Smooth muscle cell of bladder (primary cell): Measurements from ENCODE around the gene YRDC. TPM values are rescaled to one million over a fixed set of nuclear protein-coding genes. Genes with fewer than 3 reads are reported as not detected.

ENCODE experiments used
- total RNA-seq: library from RNA; depleted of rRNA; stranded (reverse); fragments of >200 nt; gene quantifications from 2 replicates; pipeline ENCODE4 v1.2.3, GENCODE V29; 2014

The YRDC gene
- 11.2 and 12.9 TPM in 2 replicates for total RNA-seq

GRCh38 chr1:37807555-37808368 is at the start of gene YRDC, which contains the start of gene C1orf122:
YRDC (minus strand) TSS chr1:37808208; CDS start chr1:37808180, 28 bp downstream.
C1orf122 (plus strand) TSS chr1:37807790; CDS start chr1:37808405, 615 bp downstream.

GRCh38 chr1:37793773-37794371 is 14.1 kb downstream of the YRDC start, which contains the start of gene MANEAL:
MANEAL (plus strand) TSS chr1:37793847; CDS start chr1:37794183, 336 bp downstream.

GRCh38 chr1:37764888-37765441 is 43.0 kb downstream of the YRDC start, which contains the start of gene EPHA10:
EPHA10 (minus strand) TSS chr1:37765120; CDS start chr1:37765066, 54 bp downstream.

Other genes starting within 250 kb of the YRDC start
- gene GNL2, start 212.3 kb downstream of the YRDC start, total RNA-seq, result 59.7 and 70.9 TPM in 2 replicates
- gene RSPO1, start 173.3 kb downstream of the YRDC start, total RNA-seq, result 0.74 and 1.00 TPM in 2 replicates
- gene CDCA8, start 115.7 kb downstream of the YRDC start, total RNA-seq, result 0.74 and 1.00 TPM in 2 replicates
- 0.14 TPM in 1 of 2 replicates, not detected in the other for gene EPHA10, start 43.1 kb downstream of the YRDC start, total RNA-seq
- gene MANEAL, start 14.4 kb downstream of the YRDC start, total RNA-seq, result 0.28 and 0.46 TPM in 2 replicates
- gene C1orf122, start 418 bp downstream of the YRDC start, total RNA-seq, result 18.7 and 19.8 TPM in 2 replicates
- gene MTF1, start 51.4 kb upstream of the YRDC start, total RNA-seq, result 2.3 TPM in 2 replicates
- gene INPP5B, start 138.8 kb upstream of the YRDC start, total RNA-seq, result 32.1 and 33.3 TPM in 2 replicates
- 87.3 and 94.4 TPM in 2 replicates for gene SF3A3, start 181.8 kb upstream of the YRDC start, total RNA-seq
- gene FHL3, start 197.3 kb upstream of the YRDC start, total RNA-seq, result 13.1 and 18.1 TPM in 2 replicates
- 33.0 and 36.4 TPM in 2 replicates for gene UTP11, start 204.5 kb upstream of the YRDC start, total RNA-seq
- gene POU3F1, start 238.6 kb upstream of the YRDC start, total RNA-seq, result not detected in 2 replicates